K562 (cell line): Measurements from ENCODE around the gene CRABP2. TPM values are rescaled to one million over a fixed set of nuclear protein-coding genes. Genes with fewer than 3 reads are reported as not detected.

Source experiments
- BCL6 ChIP-seq: fragments of 250-450 bp; sonication (Bioruptor Pico); IDR thresholded peaks from 2 replicates; pipeline ENCODE4 v1.4.0; 2020
- CBFA2T2 ChIP-seq: fragments of 450-650 bp; conservative IDR thresholded peaks from 2 replicates; pipeline ENCODE4 v1.6.1; 2017; ENCODE audit warnings: mild to moderate bottlenecking
- CHCHD3 ChIP-seq: fragments of 250-450 bp; sonication (Bioruptor Pico); IDR thresholded peaks from 2 replicates; pipeline ENCODE4 v2.1.2; 2022; ENCODE audit warnings: mild to moderate bottlenecking
- CHD1 ChIP-seq: fragments of 200-600 bp; sonication (generic); IDR thresholded peaks from one replicate; pipeline ENCODE4 v1.6.1; 2012; ENCODE audit warnings: mild to moderate bottlenecking, moderate library complexity, low read length, inconsistent platforms
- CXXC5 ChIP-seq: fragments of 250-450 bp; sonication (Bioruptor Pico); IDR thresholded peaks from 2 replicates; pipeline ENCODE4 v1.8.0; 2022; ENCODE audit warnings: inconsistent platforms, mild to moderate bottlenecking, moderate library complexity
- JUND ChIP-seq, 2 experiments: IDR thresholded peaks; 2 replicates in 1 of 2; 3 replicates in 1 of 2; pipeline ENCODE4 v1.6.1; 2011; ENCODE audit warnings: borderline replicate concordance in 2 of 2, low read depth in 2 of 2, low read length in 2 of 2, improper control_type of control experiment in 1 of 2, missing biosample characterization in 1 of 2, missing genetic modification characterization in 1 of 2, missing genetic modification reagents in 1 of 2
- KDM2B ChIP-seq: fragments of 250-450 bp; sonication (Bioruptor Pico); IDR thresholded peaks from 2 replicates; pipeline ENCODE4 v1.8.0; 2021; ENCODE audit warnings: mild to moderate bottlenecking, moderate library complexity
- LARP7 ChIP-seq: fragments of 450-650 bp; IDR thresholded peaks from 2 replicates; pipeline ENCODE4 v1.6.1; 2016
- MNT ChIP-seq, 2 experiments: fragments of 450-650 bp; conservative IDR thresholded peaks; 2 replicates each; pipeline ENCODE4 v1.6.1; 2017; ENCODE audit warnings: mild to moderate bottlenecking in 2 of 2, moderate library complexity in 2 of 2
- NCOA1 ChIP-seq: fragments of 450-650 bp; IDR thresholded peaks from 2 replicates; pipeline ENCODE4 v1.6.1; 2016; ENCODE audit warnings: low read depth
- NR3C1 ChIP-seq: sonication (generic); formaldehyde crosslinking; IDR thresholded peaks from 2 replicates; pipeline ENCODE4 v1.8.1; 2022; ENCODE audit warnings: missing genetic modification reagents
- OTX1 ChIP-seq: fragments of 450-650 bp; formaldehyde crosslinking; IDR thresholded peaks from 2 replicates; pipeline ENCODE4 v1.4.0; 2022; ENCODE audit warnings: mild to moderate bottlenecking
- PRDM10 ChIP-seq: fragments of 450-650 bp; IDR thresholded peaks from 2 replicates; pipeline ENCODE4 v1.6.1; 2018; ENCODE audit not compliant: partially characterized antibody
- TEAD4 ChIP-seq, 2 experiments: sonication (generic) in 1 of 2; formaldehyde crosslinking in 1 of 2; IDR thresholded peaks; 2 replicates each; pipeline versions ENCODE4 v1.6.1 to v1.8.0; 2012 to 2022; ENCODE audit warnings: borderline replicate concordance in 1 of 2, inconsistent platforms in 1 of 2, low read length in 1 of 2, mild to moderate bottlenecking in 1 of 2, missing genetic modification reagents in 1 of 2
- XRCC3 ChIP-seq: fragments of 450-650 bp; IDR thresholded peaks from 2 replicates; pipeline ENCODE4 v1.6.1; 2017; ENCODE audit warnings: mild to moderate bottlenecking, moderate library complexity
- YBX1 ChIP-seq: fragments of 450-650 bp; IDR thresholded peaks from 2 replicates; pipeline ENCODE4 v1.7.1; 2016; ENCODE audit warnings: mild to moderate bottlenecking
- ZNF134 ChIP-seq: fragments of 250-450 bp; sonication (Bioruptor Pico); conservative IDR thresholded peaks from 2 replicates; pipeline ENCODE4 v1.4.0; 2020
- ZNF217 ChIP-seq: sonication (generic); formaldehyde crosslinking; IDR thresholded peaks from 2 replicates; pipeline ENCODE4 v1.8.0; 2022; ENCODE audit warnings: mild to moderate bottlenecking, missing genetic modification reagents
- ZNF253 ChIP-seq: fragments of 250-450 bp; sonication (Bioruptor Pico); conservative IDR thresholded peaks from 2 replicates; pipeline ENCODE4 v1.6.1; 2021; ENCODE audit warnings: mild to moderate bottlenecking
- ZNF263 ChIP-seq: sonication (generic); formaldehyde crosslinking; IDR thresholded peaks from 2 replicates; pipeline ENCODE4 v1.8.0; 2022; ENCODE audit warnings: mild to moderate bottlenecking, missing genetic modification reagents, borderline replicate concordance
- ZNF280A ChIP-seq: fragments of 450-650 bp; IDR thresholded peaks from 2 replicates; pipeline ENCODE4 v1.6.1; 2018; ENCODE audit warnings: mild to moderate bottlenecking, low read depth; ENCODE audit not compliant: partially characterized antibody
- ZNF583 ChIP-seq: fragments of 250-450 bp; sonication (Bioruptor Pico); IDR thresholded peaks from 2 replicates; pipeline ENCODE4 v1.4.0; 2020
- ZNF830 ChIP-seq: fragments of 250-450 bp; sonication (Bioruptor Pico); IDR thresholded peaks from 2 replicates; pipeline ENCODE4 v1.5.0; 2021; ENCODE audit warnings: mild to moderate bottlenecking
- polyA plus RNA-seq, 8 experiments: library from polyadenylated mRNA; depleted of rRNA in 4 of 8; stranded (reverse) in 5 of 8; unstranded in 3 of 8; fragments of >200 nt; fragmentation: Nextera tagmentation in 2 of 8; fragmentation: Illumina TruSeq in 1 of 8; extraction: Ambion mirVana in 2 of 8; extraction: Trizol in 1 of 8; gene quantifications; 2 replicates each; pipeline versions ENCODE4 v1.2.1 to v1.2.3, GENCODE V29; 2011 to 2014; ENCODE audit warnings: inconsistent platforms in 1 of 8, missing spikeins in 1 of 8
- total RNA-seq, 7 experiments: library from RNA; depleted of rRNA in 6 of 7; stranded (reverse); fragments of >200 nt in 6 of 7; fragmentation: Illumina TruSeq in 2 of 7; extraction: Trizol in 2 of 7; gene quantifications; 2 replicates each; pipeline versions ENCODE4 v1.2.1 to v1.2.3, GENCODE V29; 2011 to 2021; ENCODE audit warnings: low replicate concordance in 1 of 7

CRABP2 gene
- total and polyA plus RNA-seq, 9 of the 15 experiments (the other 6 are each of a cell fraction or from before 2014, with no cell fraction given), result 0.30 to 2.5 (median 0.82) TPM

- peak; percentile 79 for TF ChIP-seq PRDM10
- peak; percentile 73 for TF ChIP-seq JUND (IDR thresholded peaks at IDR 0.05; ENCODE audit: borderline replicate concordance, low read depth, low read length)
- peak; percentile 76; the same call in 2 of the 3 replicates for TF ChIP-seq JUND (tag; IDR thresholded peaks at IDR 0.05; ENCODE audit: borderline replicate concordance, low read depth, low read length)
- no peak for TF ChIP-seq ZNF280A
- TF ChIP-seq TEAD4 (IDR thresholded peaks at IDR 0.05; ENCODE audit: low read length), result peak; percentile 64; the same call in 1 of the 2 replicates
- no peak for TF ChIP-seq TEAD4 (CRISPR knock-in tag; IDR thresholded peaks at IDR 0.05; ENCODE audit: borderline replicate concordance)
- TF ChIP-seq LARP7, result peak; percentile 21; the same call in 1 of the 2 replicates
- no peak for TF ChIP-seq KDM2B (CRISPR knock-in tag)
- no peak for TF ChIP-seq CHD1
- TF ChIP-seq CBFA2T2, result no peak
- peak; percentile 96 to 98 for TF ChIP-seq MNT (conservative IDR thresholded peaks at IDR 0.05)
- no peak for TF ChIP-seq CHCHD3 (CRISPR knock-in tag)
- TF ChIP-seq NCOA1, result peak; percentile 85
- TF ChIP-seq OTX1, result no peak
- TF ChIP-seq ZNF263 (CRISPR knock-in tag), result peak; percentile 52
- no peak for TF ChIP-seq ZNF253 (CRISPR knock-in tag)
- TF ChIP-seq CXXC5 (CRISPR knock-in tag), result peak; percentile 89
- no peak for TF ChIP-seq XRCC3
- no peak for TF ChIP-seq NR3C1 (CRISPR knock-in tag)
- no peak for TF ChIP-seq ZNF217 (CRISPR knock-in tag)
- no peak for TF ChIP-seq BCL6 (CRISPR knock-in tag)
- TF ChIP-seq ZNF830 (CRISPR knock-in tag), result 0 out of 2 replicates have a peak, but pooled peaks have one; percentile 46
- 0 out of 2 replicates have a peak, but pooled peaks have one; percentile 14 for TF ChIP-seq ZNF134 (CRISPR knock-in tag)
- no peak for TF ChIP-seq YBX1
- TF ChIP-seq ZNF583 (CRISPR knock-in tag), result no peak
Observed at GRCh38 chr1:156740741-156741480, 35.5 kb upstream of the CRABP2 start, which contains the start of gene MRPL24 (continued).
